GM23338 (cell line): ENCODE measurements around the gene PNKP.

Source experiments
- CREB1 ChIP-seq: fragments of 250-450 bp; sonication (Bioruptor Pico); IDR thresholded peaks from 2 replicates; pipeline ENCODE4 v1.5.0; 2020; ENCODE audit warnings: low read depth, mild to moderate bottlenecking, moderate library complexity
- EZH2 ChIP-seq: fragments of 200-600 bp; sonication (generic); IDR thresholded peaks from one replicate; pipeline ENCODE4 v1.8.0; 2017; ENCODE audit warnings: antibody characterized with exemption, mild to moderate bottlenecking, low read depth; ENCODE audit not compliant: unreplicated experiment
- EZH2phosphoT487 ChIP-seq: fragments of 200-600 bp; sonication (generic); IDR thresholded peaks from one replicate; pipeline ENCODE4 v1.8.1; 2018; ENCODE audit warnings: antibody characterized with exemption; ENCODE audit not compliant: unreplicated experiment
- JUNB ChIP-seq: IDR thresholded peaks from one replicate; pipeline ENCODE4 v1.6.1; 2016; ENCODE audit warnings: antibody characterized with exemption; ENCODE audit not compliant: unreplicated experiment
- NANOG ChIP-seq: IDR thresholded peaks from 2 replicates; pipeline ENCODE4 v1.6.1; 2016; ENCODE audit warnings: antibody characterized with exemption, borderline replicate concordance
- POLR2AphosphoS5 ChIP-seq: IDR thresholded peaks from 2 replicates; pipeline ENCODE4 v1.6.1; 2016; ENCODE audit warnings: antibody characterized with exemption, low read depth
- STAT1 ChIP-seq: IDR thresholded peaks from one replicate; pipeline ENCODE4 v1.6.1; 2016; ENCODE audit warnings: antibody characterized with exemption; ENCODE audit not compliant: unreplicated experiment
- TF ChIP-seq, protein P1 (sequence below), 2 experiments: fragments of 200-600 bp in 1 of 2; sonication (generic) in 1 of 2; conservative IDR thresholded peaks; 2 replicates each; pipeline versions ENCODE4 v1.5.1 to v1.6.1; 2016 to 2017; ENCODE audit warnings: antibody characterized with exemption in 2 of 2, low read depth in 2 of 2, mild to moderate bottlenecking in 2 of 2, moderate library complexity in 1 of 2
- TF ChIP-seq, protein P2 (sequence below): IDR thresholded peaks from one replicate; pipeline ENCODE4 v1.6.1; 2018; ENCODE audit warnings: antibody characterized with exemption; ENCODE audit not compliant: unreplicated experiment
- TF ChIP-seq, protein P3 (sequence below): IDR thresholded peaks from 2 replicates; pipeline ENCODE4 v1.6.1; 2016; ENCODE audit warnings: antibody characterized with exemption

DNA sequence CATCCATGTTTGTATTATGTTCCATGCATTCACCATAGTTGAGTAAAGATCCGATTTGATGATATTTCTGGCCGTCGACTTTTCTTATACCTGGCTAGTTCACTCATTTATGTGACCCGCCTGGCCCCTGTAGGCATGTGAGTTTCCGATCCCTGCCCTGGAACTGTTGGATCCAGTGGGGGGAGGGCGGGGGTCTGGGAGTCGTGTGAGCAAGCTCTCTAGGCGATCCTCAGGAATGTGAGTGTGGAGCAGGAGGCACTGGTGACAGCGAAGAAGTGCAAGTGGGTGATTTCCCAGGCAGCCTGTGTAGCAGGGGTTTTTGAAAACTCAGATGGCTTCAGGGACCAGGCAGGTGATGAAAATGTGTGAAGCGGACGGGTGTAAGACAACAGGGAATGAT, 27.1 kb downstream of the PNKP start:
- TF ChIP-seq POLR2AphosphoS5 (no peak), EZH2 (no peak), JUNB (no peak), STAT1 (no peak), CREB1 (no peak), EZH2phosphoT487 (no peak), NANOG (no peak)
- TF ChIP-seq, protein P1, sequence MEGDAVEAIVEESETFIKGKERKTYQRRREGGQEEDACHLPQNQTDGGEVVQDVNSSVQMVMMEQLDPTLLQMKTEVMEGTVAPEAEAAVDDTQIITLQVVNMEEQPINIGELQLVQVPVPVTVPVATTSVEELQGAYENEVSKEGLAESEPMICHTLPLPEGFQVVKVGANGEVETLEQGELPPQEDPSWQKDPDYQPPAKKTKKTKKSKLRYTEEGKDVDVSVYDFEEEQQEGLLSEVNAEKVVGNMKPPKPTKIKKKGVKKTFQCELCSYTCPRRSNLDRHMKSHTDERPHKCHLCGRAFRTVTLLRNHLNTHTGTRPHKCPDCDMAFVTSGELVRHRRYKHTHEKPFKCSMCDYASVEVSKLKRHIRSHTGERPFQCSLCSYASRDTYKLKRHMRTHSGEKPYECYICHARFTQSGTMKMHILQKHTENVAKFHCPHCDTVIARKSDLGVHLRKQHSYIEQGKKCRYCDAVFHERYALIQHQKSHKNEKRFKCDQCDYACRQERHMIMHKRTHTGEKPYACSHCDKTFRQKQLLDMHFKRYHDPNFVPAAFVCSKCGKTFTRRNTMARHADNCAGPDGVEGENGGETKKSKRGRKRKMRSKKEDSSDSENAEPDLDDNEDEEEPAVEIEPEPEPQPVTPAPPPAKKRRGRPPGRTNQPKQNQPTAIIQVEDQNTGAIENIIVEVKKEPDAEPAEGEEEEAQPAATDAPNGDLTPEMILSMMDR (conservative IDR thresholded peaks at IDR 0.05; ENCODE audit: low read depth in 2 of 2): no peak
- TF ChIP-seq, protein P2, sequence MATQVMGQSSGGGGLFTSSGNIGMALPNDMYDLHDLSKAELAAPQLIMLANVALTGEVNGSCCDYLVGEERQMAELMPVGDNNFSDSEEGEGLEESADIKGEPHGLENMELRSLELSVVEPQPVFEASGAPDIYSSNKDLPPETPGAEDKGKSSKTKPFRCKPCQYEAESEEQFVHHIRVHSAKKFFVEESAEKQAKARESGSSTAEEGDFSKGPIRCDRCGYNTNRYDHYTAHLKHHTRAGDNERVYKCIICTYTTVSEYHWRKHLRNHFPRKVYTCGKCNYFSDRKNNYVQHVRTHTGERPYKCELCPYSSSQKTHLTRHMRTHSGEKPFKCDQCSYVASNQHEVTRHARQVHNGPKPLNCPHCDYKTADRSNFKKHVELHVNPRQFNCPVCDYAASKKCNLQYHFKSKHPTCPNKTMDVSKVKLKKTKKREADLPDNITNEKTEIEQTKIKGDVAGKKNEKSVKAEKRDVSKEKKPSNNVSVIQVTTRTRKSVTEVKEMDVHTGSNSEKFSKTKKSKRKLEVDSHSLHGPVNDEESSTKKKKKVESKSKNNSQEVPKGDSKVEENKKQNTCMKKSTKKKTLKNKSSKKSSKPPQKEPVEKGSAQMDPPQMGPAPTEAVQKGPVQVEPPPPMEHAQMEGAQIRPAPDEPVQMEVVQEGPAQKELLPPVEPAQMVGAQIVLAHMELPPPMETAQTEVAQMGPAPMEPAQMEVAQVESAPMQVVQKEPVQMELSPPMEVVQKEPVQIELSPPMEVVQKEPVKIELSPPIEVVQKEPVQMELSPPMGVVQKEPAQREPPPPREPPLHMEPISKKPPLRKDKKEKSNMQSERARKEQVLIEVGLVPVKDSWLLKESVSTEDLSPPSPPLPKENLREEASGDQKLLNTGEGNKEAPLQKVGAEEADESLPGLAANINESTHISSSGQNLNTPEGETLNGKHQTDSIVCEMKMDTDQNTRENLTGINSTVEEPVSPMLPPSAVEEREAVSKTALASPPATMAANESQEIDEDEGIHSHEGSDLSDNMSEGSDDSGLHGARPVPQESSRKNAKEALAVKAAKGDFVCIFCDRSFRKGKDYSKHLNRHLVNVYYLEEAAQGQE: no peak
- TF ChIP-seq, protein P3, sequence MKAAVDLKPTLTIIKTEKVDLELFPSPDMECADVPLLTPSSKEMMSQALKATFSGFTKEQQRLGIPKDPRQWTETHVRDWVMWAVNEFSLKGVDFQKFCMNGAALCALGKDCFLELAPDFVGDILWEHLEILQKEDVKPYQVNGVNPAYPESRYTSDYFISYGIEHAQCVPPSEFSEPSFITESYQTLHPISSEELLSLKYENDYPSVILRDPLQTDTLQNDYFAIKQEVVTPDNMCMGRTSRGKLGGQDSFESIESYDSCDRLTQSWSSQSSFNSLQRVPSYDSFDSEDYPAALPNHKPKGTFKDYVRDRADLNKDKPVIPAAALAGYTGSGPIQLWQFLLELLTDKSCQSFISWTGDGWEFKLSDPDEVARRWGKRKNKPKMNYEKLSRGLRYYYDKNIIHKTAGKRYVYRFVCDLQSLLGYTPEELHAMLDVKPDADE: no peak
